Epidermal melanocyte (primary cell): ENCODE data around the gene MGAT5B.
"Not testable (repeated sequence)": the region's sequence is repeated elsewhere in the genome, so short reads cannot be mapped to it uniquely, and the experiment has no call there.

ENCODE experiments used
- DNase-seq: peaks from one replicate; pipeline ENCODE4 v3.0.0; 2011; ENCODE audit warnings: low spot score; ENCODE audit not compliant: insufficient read length

MGAT5B gene, protein sequence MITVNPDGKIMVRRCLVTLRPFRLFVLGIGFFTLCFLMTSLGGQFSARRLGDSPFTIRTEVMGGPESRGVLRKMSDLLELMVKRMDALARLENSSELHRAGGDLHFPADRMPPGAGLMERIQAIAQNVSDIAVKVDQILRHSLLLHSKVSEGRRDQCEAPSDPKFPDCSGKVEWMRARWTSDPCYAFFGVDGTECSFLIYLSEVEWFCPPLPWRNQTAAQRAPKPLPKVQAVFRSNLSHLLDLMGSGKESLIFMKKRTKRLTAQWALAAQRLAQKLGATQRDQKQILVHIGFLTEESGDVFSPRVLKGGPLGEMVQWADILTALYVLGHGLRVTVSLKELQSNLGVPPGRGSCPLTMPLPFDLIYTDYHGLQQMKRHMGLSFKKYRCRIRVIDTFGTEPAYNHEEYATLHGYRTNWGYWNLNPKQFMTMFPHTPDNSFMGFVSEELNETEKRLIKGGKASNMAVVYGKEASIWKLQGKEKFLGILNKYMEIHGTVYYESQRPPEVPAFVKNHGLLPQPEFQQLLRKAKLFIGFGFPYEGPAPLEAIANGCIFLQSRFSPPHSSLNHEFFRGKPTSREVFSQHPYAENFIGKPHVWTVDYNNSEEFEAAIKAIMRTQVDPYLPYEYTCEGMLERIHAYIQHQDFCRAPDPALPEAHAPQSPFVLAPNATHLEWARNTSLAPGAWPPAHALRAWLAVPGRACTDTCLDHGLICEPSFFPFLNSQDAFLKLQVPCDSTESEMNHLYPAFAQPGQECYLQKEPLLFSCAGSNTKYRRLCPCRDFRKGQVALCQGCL

DNA sequence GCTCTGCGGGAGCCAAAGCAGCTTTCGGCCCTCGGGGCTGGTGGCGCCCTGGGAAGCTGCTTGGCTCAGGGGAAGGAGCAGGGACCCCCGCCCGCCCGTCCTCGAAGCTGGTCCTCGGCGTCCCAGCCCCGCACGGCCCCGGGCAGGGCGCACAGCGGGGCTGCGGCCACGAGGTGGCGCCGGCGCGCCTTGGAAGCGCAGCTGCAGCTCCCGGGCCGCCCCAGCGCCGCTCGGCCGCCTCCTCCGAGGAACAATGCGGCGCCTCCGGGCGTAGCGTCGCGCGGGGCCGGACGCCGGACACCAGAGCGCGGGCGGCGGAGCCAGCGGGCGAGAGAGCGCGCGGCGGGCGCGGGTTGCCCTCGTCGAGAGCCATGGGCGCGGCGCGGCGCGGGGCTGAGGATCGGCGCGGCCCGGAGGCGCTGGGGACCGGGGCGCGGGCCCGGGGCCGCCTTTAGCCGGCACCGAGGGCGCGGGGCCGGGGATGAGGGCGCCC is at the start of gene MGAT5B:
TSS of gene MGAT5B (plus strand) at position 229 of the 493 bp plus-strand sequence. CDS start 626 bp downstream, outside the sequence.
- peak; percentile 90 for DNase-seq

DNA sequence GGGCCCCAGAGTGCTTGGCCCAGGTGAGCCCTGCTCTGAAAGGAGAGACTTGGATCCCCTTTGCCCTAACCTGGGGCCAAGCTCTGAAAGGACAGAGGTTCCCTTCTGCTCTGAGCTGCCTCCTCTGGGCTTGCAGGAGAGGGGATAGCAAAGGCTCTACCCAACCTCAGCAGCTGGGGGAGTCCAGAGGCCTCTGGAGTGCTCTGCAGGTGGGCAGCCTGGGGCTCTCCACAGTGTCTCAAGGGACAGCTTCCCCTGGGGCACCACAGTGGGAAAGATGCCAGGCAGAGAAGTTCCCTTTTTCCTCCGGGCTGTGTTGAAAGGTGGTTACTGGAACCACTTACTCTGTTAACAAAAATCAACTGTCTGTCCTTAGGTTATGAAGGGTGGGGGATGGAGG is 48.2 kb upstream of the MGAT5B start:
- DNase-seq: no peak

DNA sequence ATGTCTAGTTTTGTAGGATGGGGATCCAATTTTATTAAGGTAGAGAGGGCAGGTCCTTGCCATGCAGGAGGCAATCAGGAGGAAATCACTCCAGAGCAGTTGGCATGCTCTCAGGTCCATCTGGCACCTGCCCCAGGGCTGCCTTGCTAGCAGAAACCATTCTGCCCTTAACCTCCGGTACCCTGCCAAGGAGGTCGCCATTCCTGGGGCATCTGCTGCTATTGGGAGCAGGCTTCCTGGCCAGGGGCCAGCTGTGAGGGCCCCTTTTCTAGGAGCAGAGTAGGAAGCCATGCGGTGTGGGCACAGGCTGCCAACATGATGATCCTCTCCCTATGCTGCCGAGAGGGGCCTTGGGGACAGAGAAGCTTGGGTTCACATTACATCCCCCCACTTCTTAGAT is 47.6 kb upstream of the MGAT5B start:
- DNase-seq: no peak

DNA sequence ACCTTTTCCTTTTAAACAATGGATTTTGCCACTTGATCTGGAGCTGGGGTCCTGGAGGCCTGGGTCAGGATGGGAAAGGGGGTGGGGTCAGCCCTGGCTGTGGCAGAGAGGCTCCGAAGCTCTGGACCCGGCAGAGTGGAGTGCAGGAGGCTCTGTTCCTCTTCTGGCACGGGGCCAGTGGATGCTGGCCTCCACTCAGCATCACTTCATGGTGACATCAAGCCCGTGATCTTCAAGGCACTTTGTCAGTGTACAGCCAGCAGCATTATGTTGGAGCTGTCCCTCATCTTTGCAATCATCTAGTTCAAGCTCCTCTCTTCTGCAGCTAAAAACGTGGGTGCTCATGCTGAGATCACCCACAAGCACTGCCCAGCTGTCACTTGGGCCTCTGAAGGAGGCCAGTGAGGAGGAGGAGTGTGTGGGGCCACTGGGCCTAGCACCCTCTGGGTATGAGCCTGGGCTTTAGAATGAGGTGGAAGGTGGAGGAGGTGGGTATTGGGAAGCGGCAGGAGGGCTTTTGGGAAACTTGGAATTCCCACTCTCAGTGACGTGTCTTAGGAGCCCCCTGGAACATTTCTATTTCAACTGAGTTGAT is 45.9 kb upstream of the MGAT5B start:
- DNase-seq: no peak

DNA sequence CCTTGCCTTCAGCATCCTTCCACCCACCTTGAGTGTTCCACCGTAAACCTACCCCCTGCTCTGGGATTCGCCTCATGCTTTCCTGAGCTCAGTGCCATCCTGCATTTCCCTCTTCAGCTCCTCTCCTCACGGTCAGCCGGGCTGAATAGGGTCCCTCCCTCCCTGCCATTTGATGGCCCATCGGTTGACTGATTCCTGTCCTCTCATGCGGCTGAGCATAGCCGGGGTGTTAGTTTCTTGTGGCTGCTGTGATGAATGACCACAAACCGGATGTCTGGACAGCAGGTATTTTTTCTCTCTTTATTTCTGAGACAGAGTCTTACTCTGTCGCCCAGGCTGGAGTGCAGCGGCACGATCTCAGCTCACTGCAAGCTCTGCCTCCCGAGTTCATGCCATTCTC is 44.1 kb upstream of the MGAT5B start:
- no peak for DNase-seq

DNA sequence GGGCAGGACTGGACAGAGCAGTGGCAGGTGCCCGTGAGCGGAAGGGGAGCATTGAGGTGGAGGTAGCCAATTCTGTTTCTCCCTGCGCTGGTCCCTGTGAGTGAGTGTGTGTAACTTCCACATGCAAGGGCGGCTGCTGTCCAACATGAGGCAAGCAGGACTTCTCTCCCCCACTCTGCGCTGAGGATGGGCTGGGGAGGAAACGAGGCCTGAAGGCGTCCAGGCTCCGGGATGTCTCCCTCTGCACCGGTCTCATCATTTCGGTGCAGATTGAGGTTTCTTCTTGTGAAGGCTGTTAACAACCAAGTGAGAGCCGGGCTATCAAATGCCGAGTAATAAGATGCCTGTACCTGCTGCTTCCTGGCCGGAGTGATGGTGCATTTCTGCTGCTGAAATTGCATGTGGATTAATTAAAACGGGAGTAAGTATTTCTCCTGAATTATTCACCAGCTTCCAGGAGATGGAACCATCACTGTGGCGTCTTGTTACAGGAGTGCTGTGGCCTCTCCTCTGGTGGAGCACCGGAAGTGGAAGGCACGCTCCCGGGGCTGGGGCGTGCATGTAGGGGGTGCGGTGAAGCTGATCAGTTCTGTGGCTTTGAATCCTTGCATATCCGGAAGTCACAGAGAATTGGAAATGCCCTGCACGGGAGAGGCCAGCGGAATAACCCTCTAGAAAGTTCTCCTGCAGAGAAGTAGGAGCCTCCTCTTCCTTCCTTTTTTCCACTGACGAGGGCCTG is 41.7 kb upstream of the MGAT5B start:
- no peak for DNase-seq

DNA sequence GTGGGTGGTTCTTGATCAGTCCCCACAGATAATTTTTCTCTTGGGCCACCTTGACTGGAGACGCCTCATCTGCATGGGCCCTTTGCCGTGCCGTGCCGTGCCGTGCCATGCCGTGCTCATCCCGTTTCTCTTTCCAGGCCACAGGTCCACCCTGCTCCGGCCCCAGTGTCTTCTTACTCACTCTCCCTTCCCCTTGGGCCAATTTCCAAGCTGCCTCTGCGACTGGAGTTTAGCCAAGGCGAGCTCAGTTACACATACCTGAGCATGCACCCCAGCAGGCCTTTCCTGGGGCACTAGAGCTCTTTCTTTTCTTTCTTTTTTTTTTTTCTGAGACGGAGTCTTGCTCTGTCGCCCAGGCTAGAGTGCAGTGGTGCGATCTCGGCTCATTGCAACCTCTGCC is 40.5 kb upstream of the MGAT5B start:
- no peak for DNase-seq

DNA sequence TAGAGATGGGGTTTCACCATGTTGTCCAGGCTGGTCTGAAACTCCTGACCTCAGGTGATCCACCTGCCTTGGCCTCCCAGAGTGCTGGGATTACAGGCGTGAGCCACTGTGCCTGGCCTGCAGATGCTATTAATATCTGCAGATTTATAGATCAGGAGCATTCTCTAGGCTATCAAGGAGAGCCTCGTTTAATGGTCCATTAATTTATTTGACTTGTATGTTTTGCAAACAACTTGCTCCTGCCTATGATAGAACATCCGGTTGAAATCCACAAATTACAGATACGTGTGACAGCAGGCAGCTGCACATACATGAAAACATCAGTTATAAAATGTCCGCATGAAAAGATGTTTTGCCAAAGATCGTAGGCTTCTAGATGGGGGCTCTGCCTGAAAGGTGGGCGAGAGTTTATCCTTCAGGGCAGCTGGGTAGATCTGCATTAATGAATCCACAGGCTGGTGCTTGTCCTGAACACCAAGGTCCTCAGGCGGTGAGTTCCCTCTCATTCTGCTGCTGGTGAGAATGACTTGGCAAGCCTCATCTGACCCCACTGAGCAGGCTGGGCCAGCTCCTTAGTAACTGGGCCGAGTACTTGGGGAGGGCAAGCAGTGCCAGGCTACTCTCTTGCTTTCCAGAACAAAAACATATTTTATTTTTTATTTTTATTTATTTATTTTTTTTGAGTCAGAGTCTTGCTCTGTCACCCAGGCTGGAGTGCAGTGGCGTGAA is 37.1 kb upstream of the MGAT5B start:
- no peak for DNase-seq

DNA sequence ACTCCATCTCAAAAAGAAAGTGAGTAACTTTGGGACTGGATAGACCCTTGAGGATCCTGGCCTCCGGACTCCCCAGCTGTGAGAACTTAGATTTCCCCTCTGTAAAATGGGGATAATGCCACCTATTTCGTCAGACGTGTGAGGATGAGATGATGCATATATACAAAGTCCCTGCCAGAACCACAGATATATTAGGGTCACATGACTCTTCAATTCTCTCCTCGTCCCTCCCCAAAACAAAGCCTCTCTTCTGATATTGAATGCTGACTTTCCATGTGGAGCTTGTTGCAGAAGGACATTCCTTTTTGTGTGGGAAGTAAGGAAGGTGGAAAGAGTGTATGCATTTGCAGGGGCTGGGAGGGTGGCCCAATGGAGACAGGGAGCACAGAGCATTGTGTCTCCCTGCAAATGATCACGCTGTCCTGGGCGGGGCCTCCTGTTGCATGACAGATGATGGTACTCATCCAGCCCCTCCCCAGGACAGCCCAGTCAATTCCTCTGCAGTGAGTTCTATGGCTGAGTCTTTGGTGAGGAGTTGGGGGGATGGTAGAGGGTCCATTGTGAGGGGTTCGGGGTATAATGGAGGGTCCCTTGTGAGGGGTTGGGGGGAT is 35.1 kb upstream of the MGAT5B start:
- no peak for DNase-seq

DNA sequence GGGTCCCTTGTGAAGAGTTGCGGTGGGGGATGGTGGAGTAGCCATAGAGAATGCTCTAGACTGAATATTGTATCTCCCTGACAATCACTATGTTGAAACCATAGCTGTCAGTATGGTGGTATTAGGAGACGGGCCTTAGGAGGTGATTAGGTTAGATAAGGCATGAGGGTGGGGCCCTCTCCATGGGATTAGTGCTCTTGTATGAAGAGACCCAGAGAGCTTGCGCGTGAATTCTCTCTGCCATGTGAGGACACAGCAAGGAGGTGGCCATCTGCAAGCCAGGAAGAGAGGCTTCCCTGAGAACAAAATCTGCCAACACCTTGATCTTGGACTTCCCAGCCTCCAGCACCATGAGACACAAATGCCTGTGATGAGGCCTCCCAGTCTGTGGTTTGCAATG is 34.5 kb upstream of the MGAT5B start:
- DNase-seq: no peak

DNA sequence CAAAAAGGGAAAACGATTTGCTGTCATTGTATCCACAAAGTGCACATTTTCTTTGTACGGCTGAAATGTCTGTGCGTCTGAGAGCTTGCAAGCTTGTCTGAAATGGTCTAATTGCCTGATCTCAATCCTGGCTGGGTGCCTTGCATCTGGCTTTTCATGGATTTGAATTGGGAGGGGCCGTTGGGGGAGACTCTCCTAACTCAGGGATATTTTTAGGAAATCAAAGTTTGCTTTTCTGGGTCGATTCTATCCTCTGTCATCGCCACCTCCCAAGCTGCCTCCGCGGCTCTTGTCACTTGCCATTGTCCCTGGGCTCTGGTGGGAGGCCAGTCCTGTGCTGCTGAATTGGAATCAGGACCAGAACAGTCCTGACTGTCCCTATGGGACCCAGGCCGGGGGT is 33.3 kb upstream of the MGAT5B start:
- DNase-seq: no peak

DNA sequence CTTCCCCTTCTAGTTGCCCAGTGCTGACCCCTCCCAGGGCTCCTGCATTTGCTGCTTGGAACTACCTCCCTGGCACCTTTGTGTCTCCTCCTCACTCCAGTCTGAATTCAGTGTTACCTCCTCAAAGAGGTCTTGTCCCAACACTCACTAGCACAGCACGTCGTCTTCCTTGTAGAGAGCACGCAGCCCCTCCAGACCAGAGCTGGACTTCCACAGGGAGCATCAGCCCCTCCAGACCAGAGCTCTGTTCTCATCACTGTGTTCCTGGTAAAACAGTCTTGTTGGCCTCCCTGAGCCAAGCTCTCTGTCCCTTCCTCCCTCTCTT is 27.8 kb upstream of the MGAT5B start:
- DNase-seq: no peak

DNA sequence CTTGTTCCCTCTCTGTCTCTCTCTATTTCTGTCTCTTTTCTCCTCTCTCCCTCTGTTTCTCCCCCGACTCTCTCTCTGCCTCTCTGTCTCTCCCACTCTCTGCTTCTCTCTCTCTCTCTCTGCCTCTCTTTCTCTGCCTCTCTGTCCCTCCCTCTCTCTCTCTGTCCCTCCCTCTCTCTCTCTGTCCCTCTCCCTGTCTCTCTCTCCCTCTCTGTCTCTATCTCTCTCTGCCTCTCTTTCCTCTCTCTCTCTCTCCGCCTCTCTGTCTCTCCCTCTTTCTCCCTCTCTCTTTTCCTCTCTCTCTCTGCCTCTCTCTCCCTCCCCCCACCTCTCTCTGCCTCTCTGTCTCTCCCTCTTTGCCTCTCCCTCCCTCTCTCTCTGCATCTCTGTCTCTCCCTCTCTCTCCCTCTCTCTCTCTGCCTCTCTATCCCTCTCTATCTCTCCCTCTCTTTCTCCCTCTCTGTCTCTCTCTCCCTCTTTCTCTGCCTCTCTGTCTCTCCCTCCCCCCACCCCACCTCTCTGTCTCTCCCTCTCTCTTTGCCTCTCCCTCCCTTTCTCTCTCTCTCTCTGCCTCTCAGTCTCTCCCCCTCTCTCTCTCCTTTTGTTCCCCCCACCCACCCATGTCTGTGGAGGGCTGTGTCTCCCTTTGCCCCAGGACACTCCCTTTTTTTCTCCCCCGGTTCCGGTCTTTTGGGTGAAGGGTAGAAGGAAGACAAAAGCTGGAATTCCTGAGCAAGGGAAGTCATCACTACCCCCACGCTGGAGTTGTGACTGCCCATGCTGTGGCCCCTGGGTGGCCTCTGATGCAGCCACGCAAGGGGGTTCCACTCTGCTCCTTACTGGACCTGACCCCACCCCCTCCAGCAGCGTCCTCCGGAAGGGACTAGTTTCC is 27.1 kb upstream of the MGAT5B start:
- DNase-seq: no peak

DNA sequence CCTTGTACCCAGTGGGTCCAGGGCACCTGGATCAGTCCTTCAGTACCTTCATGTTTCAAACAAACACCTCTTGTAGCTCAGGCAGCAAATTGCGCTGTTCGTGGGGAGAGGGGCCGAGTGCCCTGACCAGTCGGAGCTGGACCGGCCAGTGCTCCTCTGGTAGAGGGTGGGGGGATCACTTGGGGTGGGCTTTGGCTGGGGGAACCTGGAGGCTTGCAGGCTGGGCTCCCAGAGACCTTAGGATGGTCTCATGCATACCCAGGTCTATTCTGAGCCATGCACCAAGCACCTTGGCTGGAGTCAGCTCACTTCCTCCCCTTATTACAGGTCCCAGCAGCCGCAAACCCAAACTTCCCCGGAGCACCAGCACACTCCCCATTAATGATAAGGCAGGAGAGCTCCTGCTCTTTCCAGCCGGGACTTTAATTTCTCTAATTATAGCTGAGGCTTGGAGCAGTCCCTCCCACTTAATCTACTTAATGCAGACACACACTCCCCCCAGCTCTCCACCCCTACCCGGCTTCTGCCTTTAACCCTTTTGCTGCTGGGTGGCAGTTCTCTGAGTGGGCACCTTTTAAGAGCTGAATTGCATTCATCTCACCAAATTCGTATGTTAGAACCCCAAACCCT is 26.3 kb upstream of the MGAT5B start:
- no peak for DNase-seq

DNA sequence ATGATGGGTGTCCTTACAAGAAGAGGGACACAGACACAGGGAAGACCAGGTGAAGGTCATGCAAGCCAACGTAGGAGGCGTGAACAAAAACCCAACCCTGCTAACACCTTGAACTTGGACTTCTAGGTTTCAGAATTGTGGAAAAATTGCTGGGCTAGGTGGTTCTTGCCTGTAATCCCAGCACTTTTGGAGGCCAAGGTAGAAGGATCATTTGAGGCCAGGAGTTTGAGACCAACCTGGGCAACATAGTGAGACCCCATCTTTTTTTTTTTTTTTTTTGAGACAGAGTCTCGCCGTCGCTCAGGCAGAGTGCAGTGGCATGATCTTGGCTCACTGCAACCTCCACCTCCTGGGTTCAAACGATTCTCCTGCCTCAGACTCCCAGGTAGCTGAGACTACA is 25.1 kb upstream of the MGAT5B start:
- not testable (repeated sequence) for DNase-seq

DNA sequence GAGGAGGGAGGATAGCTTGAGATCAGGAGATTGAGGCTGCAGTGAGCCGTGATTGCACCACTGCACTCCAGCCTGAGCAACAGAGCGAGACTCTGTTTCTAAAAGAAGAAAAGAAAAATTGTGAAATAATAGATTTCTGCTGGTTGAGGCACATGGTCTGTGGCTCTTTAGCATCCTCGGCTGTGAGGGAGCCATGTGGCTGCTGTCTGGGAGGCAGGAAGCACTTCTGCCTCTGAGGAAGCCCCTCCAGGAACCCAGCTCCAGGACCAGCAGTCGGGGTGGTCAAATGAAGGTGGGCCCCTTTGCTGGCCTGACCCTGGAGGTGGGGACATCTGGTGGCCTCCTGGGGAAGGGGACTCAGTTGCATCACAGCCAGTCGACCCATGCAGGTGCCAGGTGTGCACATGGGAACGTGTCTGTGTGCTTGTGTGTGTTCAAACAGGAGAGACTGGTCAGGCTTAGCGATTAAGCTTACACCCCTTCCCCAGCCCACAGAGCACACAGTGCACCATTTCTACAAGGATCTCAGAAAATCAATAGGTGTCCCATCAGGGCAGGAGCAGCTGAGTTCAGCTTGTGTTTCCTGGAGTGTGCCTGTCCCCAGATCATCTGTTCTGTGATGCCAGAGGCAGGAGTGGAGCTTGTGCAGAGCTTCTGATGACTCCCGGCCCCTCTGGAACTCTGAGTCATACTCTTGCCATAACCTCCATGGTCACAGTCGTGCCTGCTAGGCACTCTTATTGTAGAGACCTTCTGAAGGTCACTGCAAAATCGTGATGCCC is 24.3 kb upstream of the MGAT5B start:
- no peak for DNase-seq

DNA sequence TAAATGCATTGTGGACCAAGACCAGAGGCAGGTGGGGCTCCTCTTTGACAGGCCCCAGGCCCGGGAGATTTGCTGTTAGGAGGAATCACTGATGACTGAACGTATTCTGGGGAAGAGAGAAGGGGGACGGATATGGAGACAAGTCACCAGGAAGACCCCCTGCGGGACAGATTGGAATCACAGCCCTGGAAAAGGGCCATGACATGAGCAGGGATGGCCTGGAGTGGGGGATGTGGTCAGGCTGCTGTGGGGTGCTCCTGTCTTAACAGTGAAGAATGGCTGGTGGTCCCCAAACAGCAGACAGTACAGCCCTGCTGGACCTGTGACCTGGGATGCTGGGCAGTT is 23.7 kb upstream of the MGAT5B start:
- no peak for DNase-seq

DNA sequence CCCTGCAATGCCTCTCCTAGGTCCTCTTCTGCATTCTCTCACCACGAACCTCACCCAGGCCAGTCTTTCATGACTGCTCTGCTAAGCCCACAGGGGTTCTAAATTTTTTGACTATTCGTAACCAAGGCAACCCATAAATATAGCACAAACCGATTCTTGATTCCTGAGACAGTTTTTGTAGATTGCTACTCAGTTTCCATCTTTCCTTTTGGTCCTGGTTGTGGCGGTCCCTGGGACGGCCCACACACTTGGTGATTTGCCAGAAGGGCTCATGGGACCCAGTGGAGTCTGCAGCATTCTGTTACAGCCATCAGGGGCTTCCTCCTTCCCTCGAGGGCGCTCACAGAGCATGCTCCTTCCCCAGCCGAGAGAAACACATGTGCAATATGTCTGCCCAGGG is 23.4 kb upstream of the MGAT5B start:
- DNase-seq: no peak
